ENCODE measurements around the gene BMP7.
"Not testable (repeated sequence)": the region's sequence is repeated elsewhere in the genome, so short reads cannot be mapped to it uniquely, and the experiment has no call there.

Gene BMP7

GRCh38 chr20:57210911-57211280 lies 55.5 kb downstream of the BMP7 start:
- DNase-seq (ENCODE audit: low spot score), result no peak

- no peak for DNase-seq (ENCODE audit: low spot score)
Measured at GRCh38 chr20:57210054-57210910, 56.2 kb downstream of the BMP7 start.

DNA sequence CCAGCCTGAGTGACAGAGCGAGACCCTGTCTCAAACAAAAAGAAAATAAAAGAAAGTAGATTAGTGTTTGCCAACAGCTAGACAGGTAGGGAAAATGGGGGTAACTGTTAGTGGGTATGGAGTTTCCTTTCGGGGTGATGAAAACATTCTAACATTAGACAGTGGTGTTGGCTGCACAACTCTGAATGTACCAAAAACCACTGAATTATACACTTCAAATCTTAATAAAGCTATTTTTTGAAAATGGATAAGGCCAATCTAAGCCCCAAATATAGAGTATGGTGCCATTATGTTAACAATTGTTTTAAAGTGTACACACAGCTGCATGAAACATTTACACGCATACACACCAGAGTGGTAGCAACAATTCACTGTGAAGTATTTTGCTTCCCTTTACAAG lies 57.0 kb downstream of the BMP7 start:
- DNase-seq (ENCODE audit: low spot score), result no peak

GRCh38 chr20:57208198-57208597 lies 58.2 kb downstream of the BMP7 start:
- no peak for DNase-seq (ENCODE audit: low spot score)

- no peak for DNase-seq (ENCODE audit: low spot score)
Measured at GRCh38 chr20:57207251-57207650, 59.2 kb downstream of the BMP7 start.

DNA sequence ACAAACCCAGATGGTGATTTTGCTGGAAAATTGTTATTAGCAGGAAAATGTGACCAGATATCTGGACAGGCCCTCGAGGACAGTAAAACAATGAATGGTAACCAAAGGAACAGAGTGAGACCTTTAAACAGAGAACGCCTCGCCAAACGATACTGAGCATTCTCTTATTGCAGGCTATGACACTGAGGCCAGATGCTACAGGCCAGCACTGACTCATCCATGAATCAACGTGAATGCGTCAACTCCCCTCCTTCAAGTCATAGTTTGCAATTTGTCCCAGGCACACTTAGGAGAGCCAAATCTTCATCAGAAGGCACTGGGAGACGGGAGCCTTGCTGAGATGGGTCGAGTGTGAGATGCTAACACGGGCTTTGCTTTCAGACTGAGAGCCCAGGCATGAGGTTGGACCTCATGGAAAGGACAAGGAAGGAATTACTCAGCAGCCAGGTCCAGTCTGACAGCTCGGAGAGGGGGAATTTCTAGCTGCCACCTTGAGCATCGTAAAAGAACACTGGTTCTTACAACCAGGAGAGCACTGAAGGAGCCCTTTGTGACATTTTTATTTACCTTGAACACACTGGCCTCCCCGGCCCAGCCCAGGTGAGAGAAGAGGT lies 60.7 kb downstream of the BMP7 start:
- peak; percentile 24 for DNase-seq (ENCODE audit: low spot score)

DNA sequence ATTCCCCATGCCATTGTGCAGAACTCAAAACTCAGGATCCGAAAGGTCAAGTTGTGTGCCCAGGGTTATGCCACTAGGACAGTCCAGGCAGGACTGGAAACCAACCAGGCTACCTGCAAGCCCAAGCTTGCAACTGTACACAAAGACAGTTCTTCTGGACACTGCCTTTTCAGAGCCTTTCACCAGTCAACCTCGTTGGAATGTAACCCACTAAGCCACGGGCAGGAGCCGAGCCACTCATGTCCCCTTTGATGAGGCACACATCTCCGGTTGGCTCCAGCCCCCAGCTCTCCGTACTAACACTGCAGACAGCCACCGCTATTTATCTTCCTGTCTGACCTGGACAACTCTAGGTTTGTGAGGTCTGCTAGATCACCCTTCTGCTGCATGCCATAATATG lies 62.5 kb downstream of the BMP7 start:
- DNase-seq (ENCODE audit: low spot score), result no peak

DNA sequence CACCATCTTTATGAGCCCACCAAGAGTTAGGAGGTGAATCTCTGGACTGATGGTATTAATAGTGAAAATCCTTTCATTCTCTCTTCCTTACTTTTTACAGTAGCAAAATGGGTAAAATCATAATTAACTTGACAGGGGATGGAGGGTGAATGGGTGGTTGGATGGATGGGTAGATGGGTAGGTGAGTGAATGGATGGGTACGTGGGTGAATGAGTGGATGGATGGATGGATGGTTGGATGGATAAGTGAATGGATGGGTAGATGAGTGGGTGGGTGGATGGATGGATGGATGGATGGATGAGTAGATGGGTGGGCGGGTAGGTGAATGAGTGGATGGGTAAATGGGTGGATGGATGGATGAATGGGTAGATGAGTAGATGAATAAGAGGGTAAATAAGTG lies 63.2 kb downstream of the BMP7 start:
- DNase-seq (ENCODE audit: low spot score), result no peak

GRCh38 chr20:57202309-57202708 lies 64.1 kb downstream of the BMP7 start:
- DNase-seq (ENCODE audit: low spot score), result no peak

DNA sequence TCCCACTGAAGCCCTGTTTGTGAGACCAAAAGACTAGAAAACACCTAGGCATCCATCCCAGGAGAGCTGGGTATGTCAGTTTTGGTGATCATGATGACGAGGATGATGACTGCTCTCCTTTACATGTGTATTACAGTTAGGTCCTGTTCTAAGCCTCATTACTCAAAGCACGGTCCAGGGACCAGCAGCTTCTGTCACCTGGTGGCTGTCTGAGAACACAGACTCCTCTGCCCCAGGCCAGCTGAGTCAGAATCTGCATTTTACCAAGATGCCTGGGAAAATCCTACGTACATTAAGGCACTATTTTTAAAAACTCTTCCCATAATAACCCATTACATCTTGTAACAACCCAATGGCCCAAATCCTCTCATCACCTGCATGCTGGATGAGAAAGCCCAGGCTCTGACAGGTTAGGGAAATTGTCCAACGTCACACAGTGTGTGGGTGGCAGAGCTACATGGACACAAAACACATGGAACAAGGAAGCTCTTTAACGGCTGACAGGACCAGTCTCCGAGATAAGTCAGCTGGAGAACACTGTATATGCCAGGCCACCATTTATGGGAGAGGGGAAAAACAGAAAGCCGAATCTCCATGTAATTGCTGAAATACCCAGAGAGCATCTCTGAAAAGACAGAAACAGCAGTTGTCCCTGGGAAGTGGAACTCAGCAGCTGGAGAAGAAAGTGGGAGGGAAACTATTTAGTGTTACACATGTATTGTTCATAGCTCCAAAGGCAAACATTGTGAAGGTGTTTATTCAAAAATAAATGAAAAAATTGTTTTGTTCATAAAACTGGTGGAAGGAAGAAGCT lies 65.4 kb downstream of the BMP7 start:
- DNase-seq (ENCODE audit: low spot score), result no peak

DNA sequence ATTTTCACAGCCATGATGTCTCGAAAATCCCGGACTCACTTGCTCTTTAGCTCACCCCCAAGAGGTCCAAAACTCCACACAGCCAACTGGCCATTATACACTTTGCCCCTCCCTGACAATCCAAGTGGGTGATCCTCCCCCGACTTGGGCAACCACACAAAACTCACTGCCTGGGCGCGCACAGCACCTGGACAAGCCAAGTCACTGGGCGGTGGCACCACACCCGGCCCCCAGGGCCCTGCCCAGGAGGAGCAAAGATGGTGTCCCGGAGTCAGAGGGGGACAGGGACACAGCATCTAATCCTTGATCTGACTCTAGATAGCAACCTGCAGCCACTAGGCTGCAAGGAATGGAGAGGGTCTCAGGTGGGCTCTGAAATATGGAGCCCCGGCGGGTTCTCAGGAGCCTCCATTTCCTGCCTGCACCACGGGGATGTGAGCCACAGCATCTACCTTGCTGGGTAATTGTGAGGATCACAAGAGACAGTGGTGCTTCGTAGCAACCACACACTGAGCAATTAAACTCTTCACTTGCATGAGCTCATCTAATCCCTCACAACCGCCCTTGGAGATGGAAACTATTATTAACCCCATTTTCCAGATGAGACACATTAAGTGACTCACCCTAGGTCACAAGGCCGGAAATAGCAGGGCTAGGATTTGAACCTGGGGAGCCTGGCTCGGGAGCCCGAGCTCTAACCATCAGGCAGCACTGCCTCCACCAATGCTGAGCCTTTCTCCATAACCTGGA lies 66.6 kb downstream of the BMP7 start:
- DNase-seq (ENCODE audit: low spot score), result no peak

DNA sequence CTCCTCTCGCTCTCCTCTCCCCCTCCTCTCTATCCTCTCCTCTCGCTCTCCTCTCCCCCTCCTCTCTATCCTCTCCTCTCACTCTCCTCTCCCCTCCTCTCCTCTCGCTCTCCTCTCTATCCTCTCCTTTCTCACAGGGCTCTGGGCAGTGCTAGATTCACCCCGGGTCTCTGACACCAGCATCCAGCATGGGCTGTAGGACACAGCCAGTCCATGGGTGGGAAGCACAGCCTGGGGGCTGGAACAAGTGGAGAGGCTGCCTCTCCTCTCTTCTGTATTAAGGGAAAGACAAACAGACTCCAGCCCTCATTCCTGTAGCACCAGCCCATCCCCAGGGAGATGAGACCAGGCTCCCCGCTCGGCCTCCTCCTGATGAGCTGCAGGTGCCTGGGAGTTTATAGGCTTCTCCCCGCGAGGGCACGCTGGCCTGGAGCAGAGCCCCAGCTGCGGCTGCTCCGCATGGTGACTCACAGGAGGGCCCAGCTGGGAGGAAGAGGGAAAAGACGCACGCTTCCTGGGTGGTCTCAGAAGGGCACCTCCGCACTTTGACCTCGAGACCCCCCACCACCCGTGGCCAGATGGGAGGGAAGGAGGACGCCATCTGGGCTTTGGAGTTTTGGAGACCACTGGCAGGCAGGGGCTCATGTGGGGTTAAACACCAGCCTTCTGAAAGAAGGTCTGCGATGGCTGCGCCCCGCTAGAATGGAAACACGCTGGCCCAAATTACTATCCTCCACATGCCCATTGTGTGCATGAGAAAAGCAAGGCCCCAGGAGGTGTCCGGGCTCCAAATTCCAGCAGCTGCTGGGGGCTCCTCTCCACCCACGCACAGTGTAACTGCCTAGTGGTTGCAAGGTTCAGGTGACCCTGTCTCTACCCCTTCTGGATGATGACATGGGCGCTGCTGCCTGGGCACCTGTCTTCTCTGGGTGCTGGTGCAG lies 68.0 kb downstream of the BMP7 start:
- DNase-seq (ENCODE audit: low spot score), result no peak

DNA sequence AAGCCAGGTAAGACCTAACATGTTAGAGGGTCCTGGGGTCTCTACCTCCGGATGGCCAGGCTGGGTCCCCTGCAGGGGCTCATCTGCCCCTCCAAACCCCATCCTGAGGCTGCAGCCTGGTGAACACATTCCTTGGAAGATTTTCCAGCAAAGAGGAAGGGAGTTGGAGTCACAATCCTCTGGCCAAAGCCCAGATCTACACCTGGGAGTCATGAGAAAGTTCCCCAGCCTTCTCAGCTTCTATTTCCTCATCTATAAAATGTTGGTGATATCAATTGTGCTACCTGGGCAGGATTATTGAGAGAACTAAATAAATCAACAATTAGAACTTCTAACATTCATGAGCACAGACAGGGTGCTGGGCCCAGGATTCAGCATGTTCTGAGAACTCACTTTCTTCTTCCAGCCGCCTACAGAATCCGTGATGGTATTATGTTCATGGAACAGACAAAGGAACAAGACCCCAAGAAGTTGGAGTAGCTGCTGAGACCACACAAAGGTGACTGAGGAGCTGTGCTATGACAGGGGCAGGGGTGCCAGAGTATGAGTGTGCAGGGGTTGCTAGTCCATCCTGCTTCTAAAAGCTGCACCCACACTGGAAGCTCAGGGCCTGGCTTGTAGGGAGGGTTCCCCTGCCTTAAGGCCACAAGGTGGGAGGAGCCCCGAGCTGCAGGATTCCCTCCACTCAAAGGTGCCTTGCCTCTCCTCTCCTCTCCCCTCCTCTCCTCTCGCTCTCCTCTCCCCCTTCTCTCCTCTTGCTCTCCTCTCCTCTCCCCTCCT lies 68.9 kb downstream of the BMP7 start:
- no peak for DNase-seq (ENCODE audit: low spot score)

- DNase-seq (ENCODE audit: low spot score), result peak; percentile 81
Measured at GRCh38 chr20:57195469-57196100, 70.9 kb downstream of the BMP7 start.

DNA sequence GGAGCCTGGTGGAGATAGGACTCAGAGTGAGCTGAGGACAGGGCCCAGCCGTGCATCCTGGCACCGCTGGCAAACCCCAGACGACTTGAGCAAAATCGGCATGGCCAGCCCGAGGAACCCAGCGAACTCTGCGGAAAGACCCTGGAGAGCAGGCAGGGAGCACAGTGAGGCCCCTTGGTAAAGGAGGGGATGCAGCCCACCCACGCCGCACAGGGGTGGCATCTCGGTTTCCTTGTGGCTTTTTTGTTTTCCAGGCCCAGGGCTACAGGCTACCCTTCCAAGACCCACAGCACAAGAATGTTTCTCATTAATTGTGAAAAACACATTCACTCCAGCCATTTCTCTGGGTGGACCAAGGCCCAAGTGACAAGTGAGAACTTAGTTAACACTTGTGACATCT lies 71.4 kb downstream of the BMP7 start:
- no peak for DNase-seq (ENCODE audit: low spot score)

DNA sequence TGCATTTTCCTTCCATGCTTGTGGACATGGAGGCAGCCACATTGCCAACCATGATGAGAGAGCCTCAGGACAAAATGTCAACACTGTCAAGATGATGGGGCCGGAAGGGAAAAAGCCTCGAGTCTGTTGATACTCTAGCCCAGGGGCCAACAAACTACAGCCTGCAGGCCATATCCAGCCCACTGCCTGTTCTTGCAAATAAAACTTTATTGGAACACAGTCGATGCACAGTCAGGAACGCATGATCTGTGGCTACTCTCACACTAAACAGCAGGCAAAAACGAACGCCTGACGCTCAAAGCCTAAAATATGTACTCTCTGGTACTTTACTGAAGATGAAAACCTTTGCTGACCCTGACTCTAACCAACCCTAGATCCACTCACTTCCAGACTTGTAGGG lies 72.3 kb downstream of the BMP7 start:
- no peak for DNase-seq (ENCODE audit: low spot score)

GRCh38 chr20:57193094-57193493 lies 73.3 kb downstream of the BMP7 start:
- DNase-seq (ENCODE audit: low spot score), result no peak

DNA sequence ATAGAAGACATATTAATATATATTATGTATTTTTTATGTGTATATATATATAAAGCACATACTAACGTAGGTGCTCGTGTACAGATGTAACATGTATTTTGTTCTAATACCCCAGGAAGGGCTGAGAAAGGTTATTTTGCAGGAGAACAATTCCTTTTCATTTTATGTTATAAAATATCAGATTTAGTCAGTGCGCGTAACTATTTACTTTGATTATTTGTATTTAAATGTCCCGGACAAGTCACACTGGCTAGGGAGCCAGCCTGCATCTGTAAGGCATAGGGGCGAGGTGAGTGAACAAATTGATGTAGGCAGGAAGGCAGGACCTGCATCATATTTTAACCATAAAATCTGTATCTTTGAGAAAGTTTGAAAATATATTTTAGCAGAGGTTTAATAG lies 74.1 kb downstream of the BMP7 start:
- DNase-seq (ENCODE audit: low spot score), result no peak

DNA sequence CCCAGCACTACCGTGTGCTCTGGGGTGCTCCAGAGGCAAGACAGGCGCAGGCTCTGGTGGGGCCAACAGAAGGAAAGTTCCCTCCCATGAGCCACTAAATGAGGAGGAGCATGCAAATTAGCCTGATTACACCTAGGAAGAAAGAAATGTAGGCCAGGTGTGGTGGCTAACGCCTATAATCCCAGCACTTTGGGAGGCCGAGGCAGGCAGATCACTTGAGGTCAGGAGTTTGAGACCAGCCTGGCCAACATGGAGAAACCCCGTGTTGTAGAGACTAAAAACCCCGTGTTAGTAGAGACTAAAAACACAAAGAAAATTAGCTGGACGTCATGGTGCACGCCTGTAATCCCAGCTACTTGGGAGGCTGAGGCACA lies 75.2 kb downstream of the BMP7 start:
- not testable (repeated sequence) for DNase-seq (ENCODE audit: low spot score)
